Ishikawa (cell line): ENCODE data around the gene PID1.

ENCODE experiments used
- EP300 ChIP-seq: IDR thresholded peaks from 2 replicates; pipeline ENCODE4 v1.6.1; 2012; ENCODE audit warnings: borderline replicate concordance
- FOXM1 ChIP-seq: IDR thresholded peaks from 2 replicates; pipeline ENCODE4 v1.6.1; 2012; ENCODE audit warnings: low read depth, borderline replicate concordance
- MAX ChIP-seq: IDR thresholded peaks from 2 replicates; pipeline ENCODE4 v1.6.1; 2012
- TEAD4 ChIP-seq: IDR thresholded peaks from 2 replicates; pipeline ENCODE4 v1.6.1; 2012
- YY1 ChIP-seq: IDR thresholded peaks from 2 replicates; pipeline ENCODE4 v1.6.1; 2012; ENCODE audit warnings: low read depth
- TF ChIP-seq, protein P1 (sequence below): IDR thresholded peaks from 2 replicates; pipeline ENCODE4 v1.6.1; 2012; ENCODE audit warnings: low read depth, mild to moderate bottlenecking
- TF ChIP-seq, protein P2 (sequence below): IDR thresholded peaks from 2 replicates; pipeline ENCODE4 v1.6.1; 2012

GRCh38 chr2:229089776-229090175 is 181.3 kb downstream of the PID1 start:
- TF ChIP-seq MAX, result no peak
- TF ChIP-seq EP300, result no peak
- TF ChIP-seq, protein P1, sequence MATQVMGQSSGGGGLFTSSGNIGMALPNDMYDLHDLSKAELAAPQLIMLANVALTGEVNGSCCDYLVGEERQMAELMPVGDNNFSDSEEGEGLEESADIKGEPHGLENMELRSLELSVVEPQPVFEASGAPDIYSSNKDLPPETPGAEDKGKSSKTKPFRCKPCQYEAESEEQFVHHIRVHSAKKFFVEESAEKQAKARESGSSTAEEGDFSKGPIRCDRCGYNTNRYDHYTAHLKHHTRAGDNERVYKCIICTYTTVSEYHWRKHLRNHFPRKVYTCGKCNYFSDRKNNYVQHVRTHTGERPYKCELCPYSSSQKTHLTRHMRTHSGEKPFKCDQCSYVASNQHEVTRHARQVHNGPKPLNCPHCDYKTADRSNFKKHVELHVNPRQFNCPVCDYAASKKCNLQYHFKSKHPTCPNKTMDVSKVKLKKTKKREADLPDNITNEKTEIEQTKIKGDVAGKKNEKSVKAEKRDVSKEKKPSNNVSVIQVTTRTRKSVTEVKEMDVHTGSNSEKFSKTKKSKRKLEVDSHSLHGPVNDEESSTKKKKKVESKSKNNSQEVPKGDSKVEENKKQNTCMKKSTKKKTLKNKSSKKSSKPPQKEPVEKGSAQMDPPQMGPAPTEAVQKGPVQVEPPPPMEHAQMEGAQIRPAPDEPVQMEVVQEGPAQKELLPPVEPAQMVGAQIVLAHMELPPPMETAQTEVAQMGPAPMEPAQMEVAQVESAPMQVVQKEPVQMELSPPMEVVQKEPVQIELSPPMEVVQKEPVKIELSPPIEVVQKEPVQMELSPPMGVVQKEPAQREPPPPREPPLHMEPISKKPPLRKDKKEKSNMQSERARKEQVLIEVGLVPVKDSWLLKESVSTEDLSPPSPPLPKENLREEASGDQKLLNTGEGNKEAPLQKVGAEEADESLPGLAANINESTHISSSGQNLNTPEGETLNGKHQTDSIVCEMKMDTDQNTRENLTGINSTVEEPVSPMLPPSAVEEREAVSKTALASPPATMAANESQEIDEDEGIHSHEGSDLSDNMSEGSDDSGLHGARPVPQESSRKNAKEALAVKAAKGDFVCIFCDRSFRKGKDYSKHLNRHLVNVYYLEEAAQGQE, result no peak
- no peak for TF ChIP-seq TEAD4
- TF ChIP-seq FOXM1, result no peak
- TF ChIP-seq YY1, result no peak
- TF ChIP-seq, protein P2, sequence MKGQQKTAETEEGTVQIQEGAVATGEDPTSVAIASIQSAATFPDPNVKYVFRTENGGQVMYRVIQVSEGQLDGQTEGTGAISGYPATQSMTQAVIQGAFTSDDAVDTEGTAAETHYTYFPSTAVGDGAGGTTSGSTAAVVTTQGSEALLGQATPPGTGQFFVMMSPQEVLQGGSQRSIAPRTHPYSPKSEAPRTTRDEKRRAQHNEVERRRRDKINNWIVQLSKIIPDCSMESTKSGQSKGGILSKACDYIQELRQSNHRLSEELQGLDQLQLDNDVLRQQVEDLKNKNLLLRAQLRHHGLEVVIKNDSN, result no peak
